ENCODE measurements around the gene ABCF2. TPM values are rescaled to one million over a fixed set of nuclear protein-coding genes. Genes with fewer than 3 reads are reported as not detected.

Gene ABCF2
- total RNA-seq, 1 donor from 2014 or later: 23.3 TPM

DNA sequence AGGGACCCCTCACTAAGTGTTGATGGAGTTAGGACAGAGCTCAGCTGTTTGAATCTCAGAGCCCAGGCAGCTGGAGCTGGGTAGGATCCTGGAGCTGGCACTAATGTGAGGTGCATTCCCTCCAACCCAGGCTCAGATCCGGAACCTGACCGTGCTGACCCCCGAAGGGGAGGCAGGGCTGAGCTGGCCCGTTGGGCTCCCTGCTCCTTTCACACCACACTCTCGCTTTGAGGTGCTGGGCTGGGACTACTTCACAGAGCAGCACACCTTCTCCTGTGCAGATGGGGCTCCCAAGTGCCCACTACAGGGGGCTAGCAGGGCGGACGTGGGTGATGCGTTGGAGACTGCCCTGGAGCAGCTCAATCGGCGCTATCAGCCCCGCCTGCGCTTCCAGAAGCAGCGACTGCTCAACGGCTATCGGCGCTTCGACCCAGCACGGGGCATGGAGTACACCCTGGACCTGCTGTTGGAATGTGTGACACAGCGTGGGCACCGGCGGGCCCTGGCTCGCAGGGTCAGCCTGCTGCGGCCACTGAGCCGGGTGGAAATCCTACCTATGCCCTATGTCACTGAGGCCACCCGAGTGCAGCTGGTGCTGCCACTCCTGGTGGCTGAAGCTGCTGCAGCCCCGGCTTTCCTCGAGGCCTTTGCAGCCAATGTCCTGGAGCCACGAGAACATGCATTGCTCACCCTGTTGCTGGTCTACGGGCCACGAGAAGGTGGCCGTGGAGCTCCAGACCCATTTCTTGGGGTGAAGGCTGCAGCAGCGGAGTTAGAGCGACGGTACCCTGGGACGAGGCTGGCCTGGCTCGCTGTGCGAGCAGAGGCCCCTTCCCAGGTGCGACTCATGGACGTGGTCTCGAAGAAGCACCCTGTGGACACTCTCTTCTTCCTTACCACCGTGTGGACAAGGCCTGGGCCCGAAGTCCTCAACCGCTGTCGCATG lies 10.5 kb upstream of the ABCF2 start:
- Histone ChIP-seq H3K27ac (no peak overlapping the region), H3K27me3 (ENCODE audit: low read depth) (no peaks in the 10 kb centered on the region), H3K9me3 (no peaks in the 10 kb centered on the region), H3K36me3 (peaks cover 73% of the 10 kb centered on the region), H3K4me1 (peaks cover 15% of the 10 kb centered on the region), H3K4me3 (no peak overlapping the region)
- ATAC-seq (no peak), DNase-seq (peak; percentile 24)
- TF ChIP-seq, protein P1, sequence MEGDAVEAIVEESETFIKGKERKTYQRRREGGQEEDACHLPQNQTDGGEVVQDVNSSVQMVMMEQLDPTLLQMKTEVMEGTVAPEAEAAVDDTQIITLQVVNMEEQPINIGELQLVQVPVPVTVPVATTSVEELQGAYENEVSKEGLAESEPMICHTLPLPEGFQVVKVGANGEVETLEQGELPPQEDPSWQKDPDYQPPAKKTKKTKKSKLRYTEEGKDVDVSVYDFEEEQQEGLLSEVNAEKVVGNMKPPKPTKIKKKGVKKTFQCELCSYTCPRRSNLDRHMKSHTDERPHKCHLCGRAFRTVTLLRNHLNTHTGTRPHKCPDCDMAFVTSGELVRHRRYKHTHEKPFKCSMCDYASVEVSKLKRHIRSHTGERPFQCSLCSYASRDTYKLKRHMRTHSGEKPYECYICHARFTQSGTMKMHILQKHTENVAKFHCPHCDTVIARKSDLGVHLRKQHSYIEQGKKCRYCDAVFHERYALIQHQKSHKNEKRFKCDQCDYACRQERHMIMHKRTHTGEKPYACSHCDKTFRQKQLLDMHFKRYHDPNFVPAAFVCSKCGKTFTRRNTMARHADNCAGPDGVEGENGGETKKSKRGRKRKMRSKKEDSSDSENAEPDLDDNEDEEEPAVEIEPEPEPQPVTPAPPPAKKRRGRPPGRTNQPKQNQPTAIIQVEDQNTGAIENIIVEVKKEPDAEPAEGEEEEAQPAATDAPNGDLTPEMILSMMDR (IDR thresholded peaks at IDR 0.05): no peak
- intact Hi-C loops (cut with DNase I): no loop called here

DNA sequence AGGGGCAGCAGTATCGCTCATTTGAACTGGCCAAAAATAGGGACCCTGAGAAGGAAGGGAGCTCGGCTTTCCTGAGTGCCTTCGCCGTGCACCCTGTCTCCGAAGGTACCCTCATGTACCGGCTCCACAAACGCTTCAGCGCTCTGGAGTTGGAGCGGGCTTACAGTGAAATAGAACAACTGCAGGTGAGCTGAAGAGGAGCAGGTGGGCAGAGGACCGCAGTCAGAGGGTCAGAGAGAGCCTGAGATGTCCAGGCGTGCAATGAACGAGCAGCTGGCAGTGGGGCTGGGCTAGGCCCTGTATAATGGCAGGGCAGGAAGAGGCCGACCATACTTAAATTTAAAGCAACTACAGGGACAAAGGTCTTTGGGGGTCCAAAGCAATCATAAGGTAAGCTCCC lies 9.4 kb upstream of the ABCF2 start:
- Histone ChIP-seq H3K4me3 (no peak overlapping the region), H3K36me3 (peaks cover 67% of the 10 kb centered on the region), H3K9me3 (no peaks in the 10 kb centered on the region), H3K27ac (no peak overlapping the region), H3K27me3 (ENCODE audit: low read depth) (no peaks in the 10 kb centered on the region), H3K4me1 (peaks cover 15% of the 10 kb centered on the region)
- TF ChIP-seq, protein P1 (IDR thresholded peaks at IDR 0.05): no peak
- DNase-seq (peak; percentile 25), ATAC-seq (no peak)
- intact Hi-C loops (cut with DNase I): no loop called here

DNA sequence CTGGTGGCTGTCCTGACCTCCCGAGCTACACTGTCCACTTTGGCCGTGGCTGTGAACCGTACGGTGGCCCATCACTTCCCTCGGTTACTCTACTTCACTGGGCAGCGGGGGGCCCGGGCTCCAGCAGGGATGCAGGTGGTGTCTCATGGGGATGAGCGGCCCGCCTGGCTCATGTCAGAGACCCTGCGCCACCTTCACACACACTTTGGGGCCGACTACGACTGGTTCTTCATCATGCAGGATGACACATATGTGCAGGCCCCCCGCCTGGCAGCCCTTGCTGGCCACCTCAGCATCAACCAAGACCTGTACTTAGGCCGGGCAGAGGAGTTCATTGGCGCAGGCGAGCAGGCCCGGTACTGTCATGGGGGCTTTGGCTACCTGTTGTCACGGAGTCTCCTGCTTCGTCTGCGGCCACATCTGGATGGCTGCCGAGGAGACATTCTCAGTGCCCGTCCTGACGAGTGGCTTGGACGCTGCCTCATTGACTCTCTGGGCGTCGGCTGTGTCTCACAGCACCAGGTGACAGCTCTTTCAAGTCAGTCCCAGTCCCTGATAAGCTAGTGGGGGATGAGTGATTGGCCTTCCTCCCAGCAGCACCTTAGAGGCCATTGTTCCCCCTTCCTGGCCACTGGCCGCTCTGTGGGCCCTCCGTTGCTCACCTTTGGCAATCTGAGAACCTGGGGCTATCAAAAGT lies 8.2 kb upstream of the ABCF2 start:
- intact Hi-C loops (cut with DNase I): no loop called here
- TF ChIP-seq, protein P1 (IDR thresholded peaks at IDR 0.05): no peak
- no peaks in the 10 kb centered on the region for H3K27me3 ChIP-seq (ENCODE audit: low read depth)
- ATAC-seq (no peak), DNase-seq (no peak)
- H3K4me1 ChIP-seq: peaks cover 15% of the 10 kb centered on the region
- no peak overlapping the region for H3K4me3 ChIP-seq
- H3K27ac ChIP-seq: no peak overlapping the region
- peaks cover 58% of the 10 kb centered on the region for H3K36me3 ChIP-seq
- no peaks in the 10 kb centered on the region for H3K9me3 ChIP-seq

DNA sequence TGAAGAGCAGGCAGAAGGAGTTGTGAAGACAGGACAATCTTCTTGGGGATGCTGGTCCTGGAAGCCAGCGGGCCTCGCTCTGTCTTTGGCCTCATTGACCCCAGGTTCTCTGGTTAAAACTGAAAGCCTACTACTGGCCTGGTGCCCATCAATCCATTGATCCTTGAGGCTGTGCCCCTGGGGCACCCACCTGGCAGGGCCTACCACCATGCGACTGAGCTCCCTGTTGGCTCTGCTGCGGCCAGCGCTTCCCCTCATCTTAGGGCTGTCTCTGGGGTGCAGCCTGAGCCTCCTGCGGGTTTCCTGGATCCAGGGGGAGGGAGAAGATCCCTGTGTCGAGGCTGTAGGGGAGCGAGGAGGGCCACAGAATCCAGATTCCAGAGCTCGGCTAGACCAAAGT lies 6.8 kb upstream of the ABCF2 start:
- Histone ChIP-seq H3K27ac (peak overlapping the region; percentile 76), H3K4me1 (peaks cover 15% of the 10 kb centered on the region), H3K9me3 (no peaks in the 10 kb centered on the region), H3K4me3 (peak overlapping the region; percentile 74), H3K36me3 (peaks cover 44% of the 10 kb centered on the region), H3K27me3 (ENCODE audit: low read depth) (no peaks in the 10 kb centered on the region)
- no peak for ATAC-seq
- no peak for DNase-seq
- intact Hi-C loops (cut with DNase I): no loop called here
- TF ChIP-seq, protein P1 (IDR thresholded peaks at IDR 0.05): no peak

DNA sequence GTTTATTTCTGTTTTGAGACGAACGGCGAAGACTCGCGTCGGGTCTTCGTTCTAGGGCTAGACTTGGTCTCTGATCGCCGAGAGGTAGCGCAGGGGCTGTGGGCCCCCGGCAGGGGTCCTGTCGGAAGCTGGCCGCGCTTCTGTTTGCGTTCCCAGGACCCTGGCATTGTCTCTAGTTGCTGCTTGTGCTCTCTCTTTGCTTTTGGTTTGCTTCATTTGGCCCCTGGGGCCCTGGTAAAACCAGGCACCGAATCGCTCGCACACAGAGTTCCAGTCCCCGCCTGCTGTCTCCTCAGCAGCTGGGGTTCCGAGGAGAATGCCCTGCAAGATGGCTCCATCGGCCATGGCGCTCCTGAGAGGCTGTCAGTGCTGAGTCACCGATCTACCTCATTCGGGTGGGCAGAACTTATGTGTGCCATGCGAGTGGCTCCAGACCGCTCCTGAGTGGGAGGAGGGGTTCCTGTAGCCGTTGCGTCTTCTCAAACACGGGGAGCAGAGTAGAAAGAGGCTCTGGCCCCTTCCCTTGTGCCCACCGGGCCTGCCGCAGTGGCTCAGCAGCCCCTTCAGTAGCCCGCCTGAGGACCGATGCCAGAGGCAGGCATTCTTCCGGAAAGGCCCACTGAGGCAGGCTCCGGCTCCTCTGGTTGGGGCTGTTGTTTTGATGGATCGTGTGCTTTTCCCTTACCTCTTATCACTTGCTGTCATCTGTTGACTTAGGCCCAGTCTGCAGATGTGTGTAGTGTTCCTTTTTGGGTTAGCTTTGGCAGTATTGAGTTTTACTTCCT lies 6.1 kb upstream of the ABCF2 start:
- peak overlapping the region; percentile 74 for H3K4me3 ChIP-seq
- peak overlapping the region; percentile 76 for H3K27ac ChIP-seq
- peaks cover 18% of the 10 kb centered on the region for H3K4me1 ChIP-seq
- no peak for DNase-seq
- H3K9me3 ChIP-seq: no peaks in the 10 kb centered on the region
- peaks cover 37% of the 10 kb centered on the region for H3K36me3 ChIP-seq
- TF ChIP-seq, protein P1 (IDR thresholded peaks at IDR 0.05): no peak
- intact Hi-C loops (cut with DNase I): no loop called here
- ATAC-seq: peak; percentile 74 to 76
- no peaks in the 10 kb centered on the region for H3K27me3 ChIP-seq (ENCODE audit: low read depth)
